GM12801 (cell line): ENCODE results near the gene KCTD15.

Experiments used
- TF ChIP-seq, protein P1 (sequence below): IDR thresholded peaks from one replicate; pipeline ENCODE4 v1.5.1; 2011; ENCODE audit warnings: control low read depth; ENCODE audit not compliant: insufficient read length; ENCODE audit errors: extremely low read depth

Gene KCTD15

DNA sequence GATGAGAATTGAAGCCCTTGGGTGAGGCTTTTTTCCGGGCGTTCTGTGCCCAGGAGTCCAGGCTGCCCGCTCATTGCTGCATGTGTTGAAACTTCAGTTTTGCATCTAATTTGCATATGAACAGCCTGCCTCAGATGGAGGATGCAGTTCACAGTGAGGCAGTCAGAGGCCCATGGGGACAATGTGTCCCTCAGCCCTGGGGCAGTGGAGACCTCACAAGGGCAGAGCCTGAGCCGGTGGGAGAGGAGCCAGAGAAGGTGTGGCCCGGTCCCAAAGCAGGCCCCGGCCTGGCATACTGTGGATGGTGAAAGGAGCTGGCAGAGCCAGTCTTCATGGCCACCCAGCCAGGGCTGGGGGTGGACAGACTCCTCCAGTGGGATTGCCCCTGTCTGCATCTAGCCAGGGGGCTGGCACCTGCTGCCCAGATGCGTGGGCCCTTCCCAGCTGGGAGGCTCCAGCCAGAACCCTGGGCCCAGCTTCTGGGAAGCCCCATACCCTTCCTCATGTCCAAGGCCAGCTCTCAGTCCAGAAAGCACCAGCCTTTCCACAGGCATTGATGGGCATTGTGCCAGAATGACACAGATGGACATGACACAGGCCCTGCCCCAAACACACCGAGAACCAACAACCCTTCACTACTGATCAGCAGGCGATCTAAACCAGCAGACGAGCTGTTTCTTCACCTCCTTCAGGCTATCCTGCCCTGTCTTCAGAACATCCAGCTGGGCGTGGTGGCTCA, 32.9 kb upstream of the KCTD15 start:
- TF ChIP-seq, protein P1, sequence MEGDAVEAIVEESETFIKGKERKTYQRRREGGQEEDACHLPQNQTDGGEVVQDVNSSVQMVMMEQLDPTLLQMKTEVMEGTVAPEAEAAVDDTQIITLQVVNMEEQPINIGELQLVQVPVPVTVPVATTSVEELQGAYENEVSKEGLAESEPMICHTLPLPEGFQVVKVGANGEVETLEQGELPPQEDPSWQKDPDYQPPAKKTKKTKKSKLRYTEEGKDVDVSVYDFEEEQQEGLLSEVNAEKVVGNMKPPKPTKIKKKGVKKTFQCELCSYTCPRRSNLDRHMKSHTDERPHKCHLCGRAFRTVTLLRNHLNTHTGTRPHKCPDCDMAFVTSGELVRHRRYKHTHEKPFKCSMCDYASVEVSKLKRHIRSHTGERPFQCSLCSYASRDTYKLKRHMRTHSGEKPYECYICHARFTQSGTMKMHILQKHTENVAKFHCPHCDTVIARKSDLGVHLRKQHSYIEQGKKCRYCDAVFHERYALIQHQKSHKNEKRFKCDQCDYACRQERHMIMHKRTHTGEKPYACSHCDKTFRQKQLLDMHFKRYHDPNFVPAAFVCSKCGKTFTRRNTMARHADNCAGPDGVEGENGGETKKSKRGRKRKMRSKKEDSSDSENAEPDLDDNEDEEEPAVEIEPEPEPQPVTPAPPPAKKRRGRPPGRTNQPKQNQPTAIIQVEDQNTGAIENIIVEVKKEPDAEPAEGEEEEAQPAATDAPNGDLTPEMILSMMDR = no peak

DNA sequence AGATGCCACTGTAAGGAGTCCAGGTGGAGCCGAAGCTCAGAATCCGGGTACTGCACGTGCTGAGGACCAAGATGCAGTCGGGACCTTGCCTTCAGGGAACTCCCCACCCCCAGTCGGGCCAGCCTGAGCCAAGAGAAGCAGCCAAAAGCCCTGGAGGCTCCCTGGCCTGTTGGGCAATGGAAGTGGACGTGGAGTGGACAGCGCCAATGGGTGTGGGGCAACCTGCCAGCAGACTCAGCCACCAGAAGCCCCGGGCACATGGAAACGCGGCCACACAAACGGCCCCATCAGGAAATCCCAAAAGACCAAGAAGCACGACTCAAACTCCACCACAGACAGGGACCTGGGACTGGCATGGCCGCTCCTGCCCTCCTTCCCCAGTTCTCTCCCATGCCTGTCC, 30.0 kb upstream of the KCTD15 start:
- TF ChIP-seq, protein P1 = no peak

GRCh38 chr19:33767898-33768413, 28.7 kb upstream of the KCTD15 start:
- TF ChIP-seq, protein P1 = no peak

DNA sequence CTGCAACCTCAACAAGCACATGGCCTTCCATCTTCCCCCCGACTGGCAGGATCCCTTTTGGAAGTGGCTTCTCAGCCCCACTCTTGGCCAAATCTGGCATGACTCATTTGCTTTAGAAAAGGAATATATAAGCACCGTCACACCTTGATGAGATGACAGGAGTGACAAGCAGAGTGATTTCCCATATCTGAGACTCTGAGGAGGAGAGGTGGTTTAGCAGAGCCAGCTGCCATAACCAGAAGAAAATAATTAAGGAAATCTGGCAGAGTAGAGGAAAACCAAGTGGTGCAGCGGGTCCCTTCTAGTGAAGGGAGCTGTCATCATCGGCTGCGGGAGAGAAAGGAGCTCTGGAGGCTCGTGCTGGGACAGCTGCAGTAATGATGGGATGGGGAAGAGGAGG, 27.5 kb upstream of the KCTD15 start:
- TF ChIP-seq, protein P1 = no peak

DNA sequence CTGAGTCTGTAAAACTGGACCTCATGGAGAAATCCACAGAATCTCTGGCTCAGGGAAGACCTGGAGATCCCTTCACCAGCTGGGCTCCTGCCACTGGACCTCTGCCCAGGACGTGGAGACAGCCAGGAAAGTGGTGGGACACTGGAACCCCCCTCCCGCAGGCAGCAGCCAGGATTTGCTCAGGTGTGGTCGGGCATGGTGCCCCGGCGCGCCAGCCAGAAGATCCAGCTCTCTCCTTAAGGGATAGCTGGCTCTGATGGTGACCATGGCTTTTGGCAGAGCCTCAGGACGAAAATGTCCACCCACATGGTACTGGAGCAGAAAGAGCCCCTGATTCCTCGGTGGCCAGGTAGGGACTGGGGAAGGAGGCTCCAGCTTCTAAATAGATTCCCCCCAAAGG, 26.6 kb upstream of the KCTD15 start:
- TF ChIP-seq, protein P1 = no peak

DNA sequence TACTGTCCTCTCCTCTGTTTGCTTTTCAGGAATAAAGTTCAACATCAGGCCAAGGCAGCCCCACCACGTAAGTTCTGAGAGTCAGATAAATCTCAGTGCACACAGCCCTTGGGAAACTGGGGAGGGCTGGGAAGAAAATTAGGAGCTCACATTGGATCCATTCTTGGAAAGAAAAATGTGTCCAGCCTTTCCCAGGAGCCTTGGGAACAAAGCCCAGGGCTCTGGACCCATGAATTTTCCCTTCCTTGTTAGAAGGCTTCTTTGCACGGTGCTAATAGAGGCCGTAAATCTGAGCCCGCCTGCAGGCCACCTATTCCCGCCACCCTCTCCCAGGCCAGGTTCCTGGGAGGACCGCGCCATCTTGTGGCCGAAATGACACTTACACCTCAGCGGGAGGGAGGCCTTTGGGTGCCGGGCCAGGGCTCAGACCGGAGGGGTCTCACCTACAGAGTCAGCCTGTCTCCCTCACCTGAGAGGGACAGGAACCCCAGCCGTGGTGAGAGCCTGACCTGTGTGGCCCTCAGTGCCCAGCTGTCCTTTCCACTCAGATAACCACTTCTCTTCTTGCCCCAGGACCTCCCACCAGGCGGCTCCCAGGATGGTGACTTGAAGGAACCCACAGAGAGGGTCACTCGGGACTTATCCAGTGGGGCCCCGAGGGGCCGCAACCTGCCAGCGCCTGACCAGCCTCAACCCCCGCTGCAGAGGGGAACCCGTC, 25.1 kb upstream of the KCTD15 start:
- TF ChIP-seq, protein P1 = no peak

DNA sequence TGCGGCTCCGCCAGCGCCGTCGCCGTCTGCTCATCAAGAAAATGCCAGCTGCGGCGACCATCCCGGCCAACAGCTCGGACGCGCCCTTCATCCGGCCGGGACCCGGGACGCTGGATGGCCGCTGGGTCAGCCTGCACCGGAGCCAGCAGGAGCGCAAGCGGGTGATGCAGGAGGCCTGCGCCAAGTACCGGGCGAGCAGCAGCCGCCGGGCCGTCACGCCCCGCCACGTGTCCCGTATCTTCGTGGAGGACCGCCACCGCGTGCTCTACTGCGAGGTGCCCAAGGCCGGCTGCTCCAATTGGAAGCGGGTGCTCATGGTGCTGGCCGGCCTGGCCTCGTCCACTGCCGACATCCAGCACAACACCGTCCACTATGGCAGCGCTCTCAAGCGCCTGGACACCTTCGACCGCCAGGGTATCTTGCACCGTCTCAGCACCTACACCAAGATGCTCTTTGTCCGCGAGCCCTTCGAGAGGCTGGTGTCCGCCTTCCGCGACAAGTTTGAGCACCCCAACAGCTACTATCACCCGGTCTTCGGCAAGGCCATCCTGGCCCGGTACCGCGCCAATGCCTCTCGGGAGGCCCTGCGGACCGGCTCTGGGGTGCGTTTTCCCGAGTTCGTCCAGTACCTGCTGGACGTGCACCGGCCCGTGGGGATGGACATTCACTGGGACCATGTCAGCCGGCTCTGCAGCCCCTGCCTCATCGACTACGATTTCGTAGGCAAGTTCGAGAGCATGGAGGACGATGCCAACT, 24.4 kb upstream of the KCTD15 start:
- TF ChIP-seq, protein P1 = no peak
